SK-N-SH treated with all-trans-retinoic acid at 6 μM for 48 hours (cell line): Measurements from ENCODE around the gene LRRC9.

ENCODE experiments used
- ARNTL ChIP-seq: fragments of 450-650 bp; formaldehyde crosslinking; IDR thresholded peaks from 2 replicates; pipeline ENCODE4 v1.5.0; 2020; ENCODE audit warnings: low read depth, mild to moderate bottlenecking, moderate library complexity, borderline replicate concordance
- BACH2 ChIP-seq: fragments of 250-450 bp; sonication (Bioruptor Pico); IDR thresholded peaks from 2 replicates; pipeline ENCODE4 v1.9.0; 2021; ENCODE audit warnings: mild to moderate bottlenecking, borderline replicate concordance
- ESRRG ChIP-seq: fragments of 250-450 bp; sonication (Bioruptor Pico); IDR thresholded peaks from 2 replicates; pipeline ENCODE4 v1.6.1; 2021; ENCODE audit warnings: mild to moderate bottlenecking
- GLIS3 ChIP-seq: fragments of 250-450 bp; sonication (Bioruptor Pico); IDR thresholded peaks from 2 replicates; pipeline ENCODE4 v1.5.0; 2020; ENCODE audit warnings: mild to moderate bottlenecking, moderate library complexity
- PPARA ChIP-seq: fragments of 250-450 bp; sonication (Bioruptor Pico); IDR thresholded peaks from 2 replicates; pipeline ENCODE4 v1.5.0; 2020; ENCODE audit warnings: mild to moderate bottlenecking, borderline replicate concordance
- TOX ChIP-seq: fragments of 250-450 bp; sonication (Bioruptor Pico); IDR thresholded peaks from 2 replicates; pipeline ENCODE4 v1.8.0; 2021; ENCODE audit warnings: mild to moderate bottlenecking, moderate library complexity, borderline replicate concordance
- ZFP30 ChIP-seq: fragments of 450-650 bp; formaldehyde crosslinking; IDR thresholded peaks from 2 replicates; pipeline ENCODE4 v1.5.0; 2022; ENCODE audit warnings: mild to moderate bottlenecking, moderate library complexity
- ZNF565 ChIP-seq: fragments of 450-650 bp; formaldehyde crosslinking; conservative IDR thresholded peaks from 2 replicates; pipeline ENCODE4 v1.5.0; 2020; ENCODE audit warnings: low read depth, mild to moderate bottlenecking, moderate library complexity
- ZNF70 ChIP-seq: fragments of 450-650 bp; formaldehyde crosslinking; IDR thresholded peaks from 2 replicates; pipeline ENCODE4 v1.5.0; 2020; ENCODE audit warnings: mild to moderate bottlenecking, moderate library complexity
- ZNF8 ChIP-seq: fragments of 450-650 bp; formaldehyde crosslinking; IDR thresholded peaks from 2 replicates; pipeline ENCODE4 v1.5.0; 2020; ENCODE audit warnings: mild to moderate bottlenecking, moderate library complexity
- TF ChIP-seq, protein P1 (sequence below): fragments of 250-450 bp; sonication (Bioruptor Pico); IDR thresholded peaks from 2 replicates; pipeline ENCODE4 v1.8.0; 2020; ENCODE audit warnings: mild to moderate bottlenecking, moderate library complexity, borderline replicate concordance

DNA sequence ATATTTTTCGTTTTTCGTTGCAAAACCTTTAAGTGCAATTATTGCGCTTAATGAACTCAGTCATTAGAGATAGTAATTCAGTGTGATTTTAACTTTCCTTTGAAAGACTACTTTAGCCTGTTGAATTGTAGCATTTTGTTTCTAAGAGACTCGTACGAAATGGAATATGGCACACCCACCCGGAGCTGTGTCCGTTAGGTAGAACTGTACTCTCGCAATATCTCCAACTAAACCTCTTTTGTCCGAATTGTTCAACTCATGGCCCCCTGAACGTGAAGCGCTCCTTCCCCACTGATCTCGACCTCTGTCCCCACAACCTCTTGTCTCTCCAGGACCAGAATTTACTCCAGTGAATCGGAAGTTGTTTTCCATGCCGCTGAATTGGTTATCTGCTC, 172.6 kb downstream of the LRRC9 start:
- TF ChIP-seq GLIS3 (CRISPR knock-in tag) (no peak), PPARA (CRISPR knock-in tag) (no peak), TOX (no peak), ARNTL (CRISPR knock-in tag) (no peak), ZFP30 (CRISPR knock-in tag) (no peak), ESRRG (CRISPR knock-in tag) (no peak), ZNF70 (CRISPR knock-in tag) (no peak), ZNF8 (no peak), BACH2 (CRISPR knock-in tag) (no peak), ZNF565 (CRISPR knock-in tag) (no peak)
- TF ChIP-seq, protein P1, sequence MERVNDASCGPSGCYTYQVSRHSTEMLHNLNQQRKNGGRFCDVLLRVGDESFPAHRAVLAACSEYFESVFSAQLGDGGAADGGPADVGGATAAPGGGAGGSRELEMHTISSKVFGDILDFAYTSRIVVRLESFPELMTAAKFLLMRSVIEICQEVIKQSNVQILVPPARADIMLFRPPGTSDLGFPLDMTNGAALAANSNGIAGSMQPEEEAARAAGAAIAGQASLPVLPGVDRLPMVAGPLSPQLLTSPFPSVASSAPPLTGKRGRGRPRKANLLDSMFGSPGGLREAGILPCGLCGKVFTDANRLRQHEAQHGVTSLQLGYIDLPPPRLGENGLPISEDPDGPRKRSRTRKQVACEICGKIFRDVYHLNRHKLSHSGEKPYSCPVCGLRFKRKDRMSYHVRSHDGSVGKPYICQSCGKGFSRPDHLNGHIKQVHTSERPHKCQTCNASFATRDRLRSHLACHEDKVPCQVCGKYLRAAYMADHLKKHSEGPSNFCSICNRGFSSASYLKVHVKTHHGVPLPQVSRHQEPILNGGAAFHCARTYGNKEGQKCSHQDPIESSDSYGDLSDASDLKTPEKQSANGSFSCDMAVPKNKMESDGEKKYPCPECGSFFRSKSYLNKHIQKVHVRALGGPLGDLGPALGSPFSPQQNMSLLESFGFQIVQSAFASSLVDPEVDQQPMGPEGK, result no peak
